ENCODE measurements around the gene PCSK4. TPM values are rescaled to one million over a fixed set of nuclear protein-coding genes. Genes with fewer than 3 reads are reported as not detected.

PCSK4 gene
- total and polyA plus RNA-seq, 2 donors = 1.6 to 2.7 TPM

DNA sequence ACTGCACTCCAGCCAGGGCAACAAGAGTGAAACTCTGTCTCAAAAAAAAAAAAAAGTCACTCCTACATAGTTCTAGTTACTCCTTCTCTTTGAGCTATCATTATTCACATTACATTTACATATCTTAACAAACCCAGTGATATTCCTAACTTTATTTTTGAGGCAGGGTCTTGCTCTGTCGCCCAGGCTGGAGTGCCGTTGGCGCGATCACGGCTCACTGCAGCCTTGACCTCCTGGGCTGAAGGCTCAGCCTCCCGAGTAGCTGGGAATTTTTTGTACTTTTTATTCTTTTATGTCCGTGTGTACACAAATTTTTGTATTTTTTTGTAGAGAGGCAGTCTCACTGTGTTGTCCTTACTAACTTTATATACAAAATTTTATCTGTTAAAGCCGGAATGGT is 52.5 kb downstream of the PCSK4 start:
- Histone ChIP-seq H3K27ac (ENCODE audit: low read depth) (no peak overlapping the region), H3K36me3 (ENCODE audit: insufficient read depth) (peaks cover 14% of the 10 kb centered on the region), H3K4me3 (ENCODE audit: low read depth, low read length) (no peak overlapping the region), H3K4me1 (ENCODE audit: insufficient read depth) (no peaks in the 10 kb centered on the region)
- no peak for DNase-seq (ENCODE audit: extremely low spot score)
- 58% methylated on average over 8 of the region's 8 CpGs for WGBS

DNA sequence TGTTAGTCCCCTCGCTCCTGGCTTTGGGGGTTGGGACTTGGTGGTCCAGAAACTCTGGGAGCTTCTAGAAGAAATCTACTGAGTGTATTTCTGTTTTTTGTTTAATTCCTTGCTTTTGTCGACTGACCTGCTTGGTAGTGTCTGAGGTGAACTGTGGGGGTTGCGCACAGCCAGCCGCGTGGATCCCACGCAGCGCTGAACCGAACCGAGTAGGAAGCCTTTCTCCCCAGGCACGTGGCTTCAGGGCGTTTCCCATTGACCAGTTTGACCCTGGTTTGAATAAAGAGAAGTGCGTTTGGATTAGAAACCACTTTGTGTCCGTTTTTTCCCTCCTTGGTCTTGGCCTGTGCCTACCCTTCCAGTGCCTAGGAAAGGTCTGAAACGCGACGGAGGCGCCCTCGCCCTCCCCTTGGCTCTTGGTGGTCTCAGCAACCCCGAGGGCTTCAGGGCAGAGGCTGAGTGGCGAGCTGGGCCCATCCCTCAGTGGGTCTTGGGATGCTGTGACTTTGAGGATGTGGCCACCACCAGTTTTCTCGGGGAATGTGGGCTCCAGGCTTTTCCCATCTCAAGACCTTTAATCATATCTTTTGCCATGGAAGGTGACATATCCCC is 54.7 kb downstream of the PCSK4 start:
- WGBS = 88% methylated on average over 21 of the region's 21 CpGs
- DNase-seq (ENCODE audit: extremely low spot score) = no peak
- H3K4me1 ChIP-seq (ENCODE audit: insufficient read depth) = no peaks in the 10 kb centered on the region
- no peak overlapping the region for H3K27ac ChIP-seq (ENCODE audit: low read depth)
- peaks cover 12% of the 10 kb centered on the region for H3K36me3 ChIP-seq (ENCODE audit: insufficient read depth)
- no peak overlapping the region for H3K4me3 ChIP-seq (ENCODE audit: low read depth, low read length)

DNA sequence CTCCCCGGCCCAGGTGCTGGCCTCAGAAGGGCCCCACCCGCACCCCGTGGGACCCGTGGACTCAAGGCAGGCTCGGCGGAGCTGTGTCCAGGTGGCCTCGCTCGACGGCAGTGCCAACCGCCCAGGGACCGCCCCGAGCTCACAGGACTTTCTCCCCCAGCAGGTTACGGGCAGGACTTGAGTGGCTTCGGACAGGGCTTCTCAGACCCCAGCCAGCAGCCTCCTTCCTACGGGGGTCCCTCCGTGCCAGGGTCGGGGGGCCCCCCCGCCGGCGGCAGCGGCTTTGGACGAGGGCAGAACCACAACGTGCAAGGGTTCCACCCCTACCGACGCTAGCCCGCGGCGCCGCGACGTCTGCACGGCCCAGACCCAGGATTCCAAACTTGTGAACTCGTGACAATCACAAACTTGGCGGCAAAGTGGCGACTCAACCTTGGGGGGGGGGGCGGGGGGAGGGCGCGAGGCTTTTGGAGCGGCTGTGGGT is 55.5 kb downstream of the PCSK4 start:
- Histone ChIP-seq H3K4me3 (ENCODE audit: low read depth, low read length) (no peak overlapping the region), H3K27ac (ENCODE audit: low read depth) (no peak overlapping the region), H3K36me3 (ENCODE audit: insufficient read depth) (peaks cover 12% of the 10 kb centered on the region), H3K4me1 (ENCODE audit: insufficient read depth) (no peaks in the 10 kb centered on the region)
- no peak for DNase-seq (ENCODE audit: extremely low spot score)
- WGBS = 85% methylated on average over 39 of the region's 39 CpGs

DNA sequence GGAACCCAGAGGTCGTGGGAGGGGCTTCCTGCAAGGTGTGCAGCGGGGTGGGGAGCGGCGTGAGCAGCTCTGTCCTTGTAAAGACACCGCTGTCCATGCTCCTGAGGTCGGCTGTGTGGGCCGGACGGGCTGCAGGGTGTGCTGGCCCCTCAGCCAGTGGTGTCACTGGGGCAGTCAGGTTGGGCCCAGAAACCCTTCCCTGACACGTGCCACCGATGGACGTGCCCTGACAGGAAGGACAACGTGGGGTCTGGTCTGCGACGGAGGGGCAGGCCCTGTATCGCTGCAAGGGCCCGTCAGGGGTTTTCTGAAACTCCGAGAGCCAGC is 56.1 kb downstream of the PCSK4 start:
- 91% methylated on average over 17 of the region's 17 CpGs for WGBS
- H3K36me3 ChIP-seq (ENCODE audit: insufficient read depth) = peaks cover 12% of the 10 kb centered on the region
- no peak overlapping the region for H3K27ac ChIP-seq (ENCODE audit: low read depth)
- H3K4me3 ChIP-seq (ENCODE audit: low read depth, low read length) = no peak overlapping the region
- H3K4me1 ChIP-seq (ENCODE audit: insufficient read depth) = no peaks in the 10 kb centered on the region
- no peak for DNase-seq (ENCODE audit: extremely low spot score)

- Histone ChIP-seq H3K36me3 (ENCODE audit: insufficient read depth) (peaks cover 15% of the 10 kb centered on the region), H3K4me1 (ENCODE audit: insufficient read depth) (no peaks in the 10 kb centered on the region), H3K4me3 (ENCODE audit: low read depth, low read length) (no peak overlapping the region), H3K27ac (ENCODE audit: low read depth) (no peak overlapping the region)
- WGBS = 87% methylated on average over 47 of the region's 47 CpGs
- DNase-seq (ENCODE audit: extremely low spot score) = no peak
These were observed 56.8 kb downstream of the PCSK4 start for GRCh38 chr19:1433119-1434039.

- no peak overlapping the region for H3K27ac ChIP-seq (ENCODE audit: low read depth)
- 92% methylated on average over 16 of the region's 16 CpGs for WGBS
- no peaks in the 10 kb centered on the region for H3K4me1 ChIP-seq (ENCODE audit: insufficient read depth)
- no peak overlapping the region for H3K4me3 ChIP-seq (ENCODE audit: low read depth, low read length)
- no peak for DNase-seq (ENCODE audit: extremely low spot score)
- H3K36me3 ChIP-seq (ENCODE audit: insufficient read depth) = peaks cover 15% of the 10 kb centered on the region
These were observed 57.7 kb downstream of the PCSK4 start for GRCh38 chr19:1432507-1432887.

- H3K27ac ChIP-seq (ENCODE audit: low read depth) = no peak overlapping the region
- peaks cover 15% of the 10 kb centered on the region for H3K36me3 ChIP-seq (ENCODE audit: insufficient read depth)
- no peak for DNase-seq (ENCODE audit: extremely low spot score)
- no peak overlapping the region for H3K4me3 ChIP-seq (ENCODE audit: low read depth, low read length)
- H3K4me1 ChIP-seq (ENCODE audit: insufficient read depth) = no peaks in the 10 kb centered on the region
- WGBS = 89% methylated on average over 24 of the region's 24 CpGs
These were observed 58.2 kb downstream of the PCSK4 start for GRCh38 chr19:1431759-1432506.

Other genes starting within 250 kb of the PCSK4 start
- gene ATP5F1D, start 248.6 kb downstream of the PCSK4 start, total RNA-seq = 9.5 TPM
- 236 TPM for gene ATP5F1D, start 248.6 kb downstream of the PCSK4 start, polyA plus RNA-seq
- gene MIDN, start 241.8 kb downstream of the PCSK4 start, total RNA-seq = 12.2 TPM
- 64.3 TPM for gene MIDN, start 241.8 kb downstream of the PCSK4 start, polyA plus RNA-seq
- 267 TPM for gene CIRBP, start 221.0 kb downstream of the PCSK4 start, total RNA-seq
- gene CIRBP, start 221.0 kb downstream of the PCSK4 start, polyA plus RNA-seq = 536 TPM
- gene FAM174C, start 214.8 kb downstream of the PCSK4 start, total RNA-seq = 4.9 TPM
- gene FAM174C, start 214.8 kb downstream of the PCSK4 start, polyA plus RNA-seq = 55.9 TPM
- gene EFNA2, start 204.5 kb downstream of the PCSK4 start, total RNA-seq = 0.32 TPM
- gene EFNA2, start 204.5 kb downstream of the PCSK4 start, polyA plus RNA-seq = 0.09 TPM
- gene NDUFS7, start 106.4 kb downstream of the PCSK4 start, total RNA-seq = 26.4 TPM
- gene NDUFS7, start 106.4 kb downstream of the PCSK4 start, polyA plus RNA-seq = 173 TPM
- 10.3 TPM for gene GAMT, start 88.8 kb downstream of the PCSK4 start, total RNA-seq
- 18.5 TPM for gene GAMT, start 88.8 kb downstream of the PCSK4 start, polyA plus RNA-seq
- 37.0 TPM for gene DAZAP1, start 82.8 kb downstream of the PCSK4 start, total RNA-seq
- gene DAZAP1, start 82.8 kb downstream of the PCSK4 start, polyA plus RNA-seq = 71.5 TPM
- 507 TPM for gene RPS15, start 52.0 kb downstream of the PCSK4 start, total RNA-seq
- gene RPS15, start 52.0 kb downstream of the PCSK4 start, polyA plus RNA-seq = 3,233 TPM
- 1.2 TPM for gene APC2, start 40.2 kb downstream of the PCSK4 start, total RNA-seq
- gene APC2, start 40.2 kb downstream of the PCSK4 start, polyA plus RNA-seq = 0.66 TPM
- gene C19orf25, start 11.1 kb downstream of the PCSK4 start, total RNA-seq = 15.0 TPM
- gene C19orf25, start 11.1 kb downstream of the PCSK4 start, polyA plus RNA-seq = 40.5 TPM
- gene REEP6, start 831 bp upstream of the PCSK4 start, total RNA-seq = 4.9 TPM
- gene REEP6, start 831 bp upstream of the PCSK4 start, polyA plus RNA-seq = 11.3 TPM
- 4.1 TPM for gene ADAMTSL5, start 22.7 kb upstream of the PCSK4 start, total RNA-seq
- 9.4 TPM for gene ADAMTSL5, start 22.7 kb upstream of the PCSK4 start, polyA plus RNA-seq
- 0.37 TPM for gene PLK5, start 33.7 kb upstream of the PCSK4 start, total RNA-seq
- gene PLK5, start 33.7 kb upstream of the PCSK4 start, polyA plus RNA-seq = 2.3 TPM
- 24.2 TPM for gene MEX3D, start 78.0 kb upstream of the PCSK4 start, total RNA-seq
- gene MEX3D, start 78.0 kb upstream of the PCSK4 start, polyA plus RNA-seq = 19.1 TPM
- 32.5 TPM for gene MBD3, start 102.5 kb upstream of the PCSK4 start, total RNA-seq
- gene MBD3, start 102.5 kb upstream of the PCSK4 start, polyA plus RNA-seq = 76.4 TPM
- 33.3 TPM for gene UQCR11, start 115.1 kb upstream of the PCSK4 start, total RNA-seq
- 144 TPM for gene UQCR11, start 115.1 kb upstream of the PCSK4 start, polyA plus RNA-seq
- 27.4 TPM for gene TCF3, start 162.3 kb upstream of the PCSK4 start, total RNA-seq
- 50.2 TPM for gene TCF3, start 162.3 kb upstream of the PCSK4 start, polyA plus RNA-seq